ENCODE measurements around the gene MSL2.
"Not testable (repeated sequence)": the region's sequence is repeated elsewhere in the genome, so short reads cannot be mapped to it uniquely, and the experiment has no call there.

Gene MSL2

GRCh38 chr3:136142592-136142991 is 53.5 kb downstream of the MSL2 start:
- no peak for DNase-seq (ENCODE audit: low spot score)

- no peak for DNase-seq (ENCODE audit: low spot score)
Measured at GRCh38 chr3:136141891-136142290, 54.2 kb downstream of the MSL2 start.

- DNase-seq (ENCODE audit: low spot score): no peak
Measured at GRCh38 chr3:136141291-136141785, 54.8 kb downstream of the MSL2 start.

- no peak for DNase-seq (ENCODE audit: low spot score)
Measured at GRCh38 chr3:136136454-136136853, 59.7 kb downstream of the MSL2 start.

DNA sequence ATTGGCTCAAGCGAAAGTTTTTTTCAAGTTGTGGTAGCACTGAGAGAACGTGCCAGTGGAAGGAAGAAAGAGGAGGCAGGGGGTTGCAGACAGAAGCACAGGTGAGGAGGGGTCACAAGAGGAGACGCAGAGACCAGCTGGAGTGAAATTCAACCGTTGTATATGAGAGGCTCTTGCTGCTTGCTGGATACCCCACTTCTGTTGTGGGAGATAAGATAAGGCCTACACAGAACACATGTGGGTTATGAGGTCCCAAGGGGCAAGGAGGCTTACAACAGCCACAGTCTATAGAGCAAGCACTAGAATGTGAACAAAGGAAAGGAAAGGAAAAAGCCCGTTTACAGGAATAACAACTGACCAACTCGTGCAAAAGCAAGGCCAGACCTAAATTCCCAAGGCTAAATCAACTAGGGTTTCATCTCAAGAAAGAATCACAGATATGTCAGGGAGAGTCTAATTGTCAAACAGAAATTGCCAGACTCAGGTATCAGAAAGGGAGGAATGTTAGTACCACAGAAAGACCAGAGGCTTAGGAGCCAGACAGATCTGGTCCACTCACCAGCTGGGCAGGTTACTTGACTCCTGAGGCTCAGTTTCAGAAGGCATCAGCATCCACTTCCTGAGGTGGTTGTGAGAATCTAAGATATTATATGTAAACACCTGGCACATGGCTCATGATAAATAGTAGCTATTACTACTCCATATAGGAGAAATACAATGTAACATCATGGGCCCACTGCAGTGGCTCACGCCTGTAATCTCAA is 60.9 kb downstream of the MSL2 start:
- DNase-seq (ENCODE audit: low spot score): no peak

DNA sequence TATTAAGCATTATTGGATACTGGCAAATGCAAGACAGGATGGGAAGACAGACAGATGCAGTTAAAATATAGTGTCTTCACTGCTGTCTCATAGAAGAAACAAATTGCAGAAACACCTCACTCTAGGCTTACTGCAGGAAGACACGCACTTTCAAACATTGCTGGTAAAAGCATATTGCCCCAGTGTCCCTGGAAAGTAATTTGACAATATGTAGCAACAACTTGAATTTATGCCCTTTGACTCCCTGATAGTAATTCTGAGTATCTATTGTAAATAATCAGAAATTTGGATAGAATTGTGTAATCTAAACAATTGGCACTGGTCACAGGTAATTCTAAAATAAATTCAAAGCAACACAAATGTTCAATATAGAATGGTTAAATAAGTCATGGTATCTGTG is 62.0 kb downstream of the MSL2 start:
- DNase-seq (ENCODE audit: low spot score): no peak

DNA sequence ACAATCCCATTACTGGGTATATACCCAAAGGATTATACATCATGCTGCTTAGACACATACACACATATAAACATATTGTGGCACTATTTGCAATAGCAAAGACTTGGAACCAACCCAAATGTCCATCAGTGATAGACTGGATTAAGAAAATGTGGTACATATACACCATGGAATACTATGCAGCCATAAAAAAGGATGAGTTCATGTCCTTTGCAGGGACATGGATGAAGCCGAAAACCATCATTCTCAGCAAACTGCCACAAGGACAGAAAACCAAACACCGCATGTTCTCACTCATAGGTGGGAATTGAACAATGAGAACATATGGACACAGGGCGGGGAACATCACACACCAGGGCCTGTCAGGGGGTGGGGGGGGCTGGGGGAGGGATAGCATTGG is 64.5 kb downstream of the MSL2 start:
- not testable (repeated sequence) for DNase-seq (ENCODE audit: low spot score)

- DNase-seq (ENCODE audit: low spot score): no peak
Measured at GRCh38 chr3:136122006-136122405, 74.1 kb downstream of the MSL2 start.

DNA sequence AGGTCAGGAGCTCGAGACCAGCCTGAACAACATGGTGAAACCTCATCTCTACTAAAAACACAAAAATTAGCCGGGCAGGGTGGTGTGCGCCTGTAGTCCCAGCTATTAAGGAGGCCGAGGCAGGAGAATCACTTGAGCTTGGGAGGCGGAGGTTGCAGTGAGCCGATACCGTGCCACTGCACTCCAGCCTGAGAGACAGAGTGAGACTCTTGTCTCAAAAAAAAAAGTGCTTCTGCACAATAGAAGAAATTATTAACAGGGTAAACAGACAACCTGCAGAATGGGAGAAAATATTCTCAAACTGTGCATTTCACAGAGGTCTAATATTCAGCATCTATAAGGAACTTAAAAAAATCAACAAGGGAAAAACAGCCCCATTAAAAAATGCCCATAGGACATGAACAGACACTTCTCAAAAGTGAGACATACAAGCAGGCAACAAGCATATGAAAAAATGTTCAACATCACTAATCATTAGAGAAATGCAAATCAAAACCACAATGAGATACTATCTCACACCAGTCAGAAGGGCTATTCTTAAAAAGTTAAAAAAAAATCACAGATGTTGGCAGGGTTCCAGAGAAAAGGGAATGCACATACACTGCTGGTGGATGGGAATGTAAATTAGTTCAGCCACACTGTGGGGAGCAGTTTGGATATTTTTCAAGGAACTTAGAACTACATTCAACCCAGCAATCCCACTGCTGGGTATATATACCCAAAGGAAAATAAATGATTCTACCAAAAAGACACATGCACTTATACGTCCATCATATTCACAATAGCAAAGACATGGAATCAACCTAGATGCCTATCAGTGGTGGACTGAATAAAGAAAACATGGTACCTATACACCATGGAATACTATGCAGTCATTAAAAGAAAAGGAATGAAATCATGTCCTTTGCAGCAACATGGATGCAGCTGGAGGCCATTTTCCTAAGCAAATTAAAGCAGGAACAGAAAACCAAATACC is 75.5 kb downstream of the MSL2 start:
- DNase-seq (ENCODE audit: low spot score): no peak

GRCh38 chr3:136119783-136120182 is 76.4 kb downstream of the MSL2 start:
- DNase-seq (ENCODE audit: low spot score): not testable (repeated sequence)

DNA sequence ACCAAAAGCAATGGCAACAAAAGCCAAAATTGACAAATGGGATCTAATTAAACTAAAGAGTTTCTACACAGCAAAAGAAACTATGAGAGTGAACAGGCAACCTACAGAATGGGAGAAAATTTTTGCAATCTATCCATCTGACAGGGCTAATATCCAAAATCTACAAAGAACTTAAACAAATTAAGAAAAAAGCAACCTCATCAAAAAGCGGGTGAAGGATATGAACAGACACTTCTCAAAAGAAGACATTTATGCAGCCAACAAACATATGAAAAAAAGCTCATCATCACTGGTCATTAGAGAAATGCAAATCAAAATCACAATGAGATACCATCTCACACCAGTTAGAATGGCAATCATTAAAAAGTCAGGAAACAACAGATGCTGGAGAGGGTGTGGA is 76.8 kb downstream of the MSL2 start:
- DNase-seq (ENCODE audit: low spot score): not testable (repeated sequence)

DNA sequence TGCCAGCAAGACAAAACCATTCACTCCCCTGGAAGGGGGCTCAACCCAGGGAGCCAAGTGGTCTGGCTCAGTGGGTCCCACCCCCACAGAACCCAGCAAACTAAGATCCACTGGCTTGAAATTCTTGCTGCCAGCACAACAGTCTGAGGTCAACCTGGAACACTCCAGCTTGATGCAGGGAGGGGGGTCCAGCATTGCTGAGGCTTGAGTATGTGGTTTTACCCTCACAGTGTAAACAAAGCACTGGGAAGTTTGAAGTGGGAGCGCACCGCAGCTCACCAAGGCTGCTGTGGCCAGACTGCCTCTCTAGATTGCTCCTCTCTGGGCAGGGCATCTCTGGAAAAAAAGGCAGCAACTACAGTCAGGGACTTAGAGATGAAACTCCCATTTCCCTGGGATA is 81.7 kb downstream of the MSL2 start:
- DNase-seq (ENCODE audit: low spot score): no peak

GRCh38 chr3:136110481-136110880 is 85.7 kb downstream of the MSL2 start:
- no peak for DNase-seq (ENCODE audit: low spot score)

DNA sequence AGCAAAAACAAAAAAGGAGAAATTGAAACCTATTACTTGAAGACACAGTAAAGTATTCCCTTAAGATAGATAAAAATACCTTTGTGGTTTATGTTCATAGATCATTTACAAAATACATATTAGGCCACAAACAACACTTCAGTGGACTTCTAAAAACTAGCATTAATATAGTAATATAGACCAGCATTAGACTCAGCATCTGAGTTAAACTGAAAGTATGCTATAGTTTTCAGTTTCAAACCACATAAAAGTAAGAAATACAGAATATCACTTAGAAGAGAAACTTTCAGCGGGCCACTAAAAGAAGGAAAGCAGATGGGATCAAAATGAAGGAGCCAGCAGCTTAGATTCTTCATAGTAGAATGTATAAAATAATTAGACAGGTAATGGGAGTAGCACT is 86.6 kb downstream of the MSL2 start:
- DNase-seq (ENCODE audit: low spot score): no peak

DNA sequence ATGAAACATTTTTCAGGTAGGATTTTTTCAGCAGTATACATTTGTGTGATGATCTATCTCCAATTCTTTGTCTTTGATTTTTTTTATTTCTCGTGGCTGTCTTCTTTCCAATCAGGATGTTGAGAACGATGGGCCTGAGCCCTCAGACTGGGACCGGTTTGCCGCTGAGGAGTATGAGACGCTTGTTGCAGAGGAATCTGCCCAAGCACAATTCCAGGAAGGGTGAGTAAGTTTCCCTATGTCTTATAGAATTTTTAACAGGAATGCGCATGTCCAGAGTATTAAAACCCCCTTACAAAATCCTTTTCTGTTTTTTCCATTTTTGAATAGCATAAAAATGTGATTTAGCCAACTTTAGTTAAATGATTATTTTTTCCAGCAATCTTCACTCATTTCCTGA is 90.0 kb downstream of the MSL2 start:
- DNase-seq (ENCODE audit: low spot score): no peak

DNA sequence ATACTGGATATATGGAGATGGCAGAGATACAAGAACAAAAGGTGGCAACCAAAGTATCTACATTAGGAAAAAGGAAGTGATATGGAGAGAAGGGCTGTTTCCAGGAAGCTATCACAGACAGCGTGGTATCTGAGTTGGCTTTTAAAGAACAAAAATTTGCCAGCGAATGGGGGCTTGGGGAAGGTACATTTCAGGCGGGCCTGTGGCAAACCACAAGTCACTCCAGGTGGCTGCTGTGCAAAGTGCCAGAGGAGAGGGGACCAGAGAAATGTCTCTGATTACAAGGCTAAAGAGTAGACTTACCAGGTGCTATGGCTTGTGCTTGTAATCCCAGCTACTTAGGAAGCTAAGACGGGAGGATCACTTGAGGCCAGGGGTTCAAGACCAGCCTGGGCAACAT is 91.1 kb downstream of the MSL2 start:
- no peak for DNase-seq (ENCODE audit: low spot score)
